ENCODE results near the gene AREL1.

AREL1 gene

GRCh38 chr14:74660167-74660566, 52.7 kb downstream of the AREL1 start:
- DNase-seq (ENCODE audit: extremely low spot score), result no peak
- POLR2A ChIA-PET, result no interaction called here
- no peak for TF ChIP-seq HDGF (IDR thresholded peaks at IDR 0.05; ENCODE audit: borderline replicate concordance)
- no peak for TF ChIP-seq TARDBP (IDR thresholded peaks at IDR 0.05)
- no peak for TF ChIP-seq SUZ12 (IDR thresholded peaks at IDR 0.05)
- TF ChIP-seq ARNT (IDR thresholded peaks at IDR 0.05), result no peak
- TF ChIP-seq L3MBTL2 (conservative IDR thresholded peaks at IDR 0.05), result no peak
- no peak for TF ChIP-seq PKNOX1 (IDR thresholded peaks at IDR 0.05)
- TF ChIP-seq BHLHE40 (IDR thresholded peaks at IDR 0.05; ENCODE audit: borderline replicate concordance), result no peak
- TF ChIP-seq FOXM1 (IDR thresholded peaks at IDR 0.05; ENCODE audit: borderline replicate concordance), result no peak
- TF ChIP-seq CTBP1 (IDR thresholded peaks at IDR 0.05; ENCODE audit: borderline replicate concordance), result no peak
- TF ChIP-seq FOXA1 (IDR thresholded peaks at IDR 0.05), result no peak
- no peak for TF ChIP-seq FOXK2 (IDR thresholded peaks at IDR 0.05)
- no peak for TF ChIP-seq ZNF384 (IDR thresholded peaks at IDR 0.05)
- no peak for TF ChIP-seq LEF1 (IDR thresholded peaks at IDR 0.05; ENCODE audit: borderline replicate concordance)
- TF ChIP-seq NFRKB (IDR thresholded peaks at IDR 0.05), result no peak
- CTCF ChIA-PET, result no interaction called here

- CTCF ChIA-PET, result no interaction called here
- DNase-seq (ENCODE audit: extremely low spot score), result no peak
Observed at GRCh38 chr14:74658535-74659131, 54.2 kb downstream of the AREL1 start.

GRCh38 chr14:74656964-74657363, 55.9 kb downstream of the AREL1 start:
- TF ChIP-seq ARNT (IDR thresholded peaks at IDR 0.05) (no peak), ELF4 (IDR thresholded peaks at IDR 0.05) (no peak), SP1 (IDR thresholded peaks at IDR 0.05) (no peak), L3MBTL2 (conservative IDR thresholded peaks at IDR 0.05) (no peak), FOXM1 (IDR thresholded peaks at IDR 0.05; ENCODE audit: borderline replicate concordance) (no peak), ZNF384 (IDR thresholded peaks at IDR 0.05) (no peak), BHLHE40 (IDR thresholded peaks at IDR 0.05; ENCODE audit: borderline replicate concordance) (no peak)
- DNase-seq (ENCODE audit: extremely low spot score), result no peak
- POLR2A ChIA-PET, result no interaction called here
- CTCF ChIA-PET, result no interaction called here

More at GRCh38 chr14:74658535-74659131, 54.2 kb downstream of the AREL1 start:
- POLR2A ChIA-PET, result interaction anchor here (1.0 kb wide), 1 partner anchor 34 kb away, joined by 3 read pairs; no protein-coding TSS in a partner anchor
- TF ChIP-seq SUZ12 (IDR thresholded peaks at IDR 0.05), result no peak
- no peak for TF ChIP-seq ELF4 (IDR thresholded peaks at IDR 0.05)
- TF ChIP-seq LEF1 (IDR thresholded peaks at IDR 0.05; ENCODE audit: borderline replicate concordance), result no peak
- no peak for TF ChIP-seq FOXA1 (IDR thresholded peaks at IDR 0.05)
- no peak for TF ChIP-seq NFRKB (IDR thresholded peaks at IDR 0.05)
- TF ChIP-seq HDGF (IDR thresholded peaks at IDR 0.05; ENCODE audit: borderline replicate concordance), result no peak
- TF ChIP-seq ZNF384 (IDR thresholded peaks at IDR 0.05), result no peak
- TF ChIP-seq PKNOX1 (IDR thresholded peaks at IDR 0.05), result no peak
- TF ChIP-seq FOXK2 (IDR thresholded peaks at IDR 0.05), result no peak

- CTCF ChIA-PET, result no interaction called here
- TF ChIP-seq BHLHE40 (IDR thresholded peaks at IDR 0.05; ENCODE audit: borderline replicate concordance) (no peak), SP1 (IDR thresholded peaks at IDR 0.05) (no peak), PKNOX1 (IDR thresholded peaks at IDR 0.05) (no peak), ARNT (IDR thresholded peaks at IDR 0.05) (no peak), FOXM1 (IDR thresholded peaks at IDR 0.05; ENCODE audit: borderline replicate concordance) (no peak), HDGF (IDR thresholded peaks at IDR 0.05; ENCODE audit: borderline replicate concordance) (no peak), LEF1 (IDR thresholded peaks at IDR 0.05; ENCODE audit: borderline replicate concordance) (no peak), ELF4 (IDR thresholded peaks at IDR 0.05) (no peak), CTBP1 (IDR thresholded peaks at IDR 0.05; ENCODE audit: borderline replicate concordance) (no peak), FOXK2 (IDR thresholded peaks at IDR 0.05) (no peak), NFRKB (IDR thresholded peaks at IDR 0.05) (no peak), L3MBTL2 (conservative IDR thresholded peaks at IDR 0.05) (no peak)
- POLR2A ChIA-PET, result no interaction called here
- DNase-seq (ENCODE audit: extremely low spot score), result no peak
Observed at GRCh38 chr14:74655599-74656395, 57.1 kb downstream of the AREL1 start.

- CTCF ChIA-PET, result no interaction called here
- POLR2A ChIA-PET, result no interaction called here
- TF ChIP-seq LEF1 (IDR thresholded peaks at IDR 0.05; ENCODE audit: borderline replicate concordance) (no peak), SP1 (IDR thresholded peaks at IDR 0.05) (no peak), TARDBP (IDR thresholded peaks at IDR 0.05) (no peak), BHLHE40 (IDR thresholded peaks at IDR 0.05; ENCODE audit: borderline replicate concordance) (no peak), FOXK2 (IDR thresholded peaks at IDR 0.05) (no peak), ZNF384 (IDR thresholded peaks at IDR 0.05) (no peak), SUZ12 (IDR thresholded peaks at IDR 0.05) (no peak), PKNOX1 (IDR thresholded peaks at IDR 0.05) (no peak), HDGF (IDR thresholded peaks at IDR 0.05; ENCODE audit: borderline replicate concordance) (no peak), ARNT (IDR thresholded peaks at IDR 0.05) (no peak), ELF4 (IDR thresholded peaks at IDR 0.05) (no peak), L3MBTL2 (conservative IDR thresholded peaks at IDR 0.05) (no peak), NFRKB (IDR thresholded peaks at IDR 0.05) (no peak), CTBP1 (IDR thresholded peaks at IDR 0.05; ENCODE audit: borderline replicate concordance) (no peak), FOXA1 (IDR thresholded peaks at IDR 0.05) (no peak), FOXM1 (IDR thresholded peaks at IDR 0.05; ENCODE audit: borderline replicate concordance) (no peak)
- DNase-seq (ENCODE audit: extremely low spot score), result no peak
Observed at GRCh38 chr14:74654931-74655330, 57.9 kb downstream of the AREL1 start.

Measured in HEK293T (cell line).